Measurements from ENCODE around the gene RNF43.

- TF ChIP-seq POLR2AphosphoS5 (IDR thresholded peaks at IDR 0.05; ENCODE audit: borderline replicate concordance, low read depth, low read length) (no peak), FOXP2 (optimal IDR thresholded peaks at IDR 0.05; ENCODE audit: control extremely low read depth, extremely low read length, insufficient read depth) (no peak)
Measured at GRCh38 chr17:58420827-58421226, 3.5 kb upstream of the RNF43 start.

Data from SK-N-MC (cell line).